K562 (cell line): ENCODE data around the gene PLEKHA5. TPM values are rescaled to one million over a fixed set of nuclear protein-coding genes. Genes with fewer than 3 reads are reported as not detected.

ENCODE experiments used
- AFF4 ChIP-seq: sonication (generic); formaldehyde crosslinking; IDR thresholded peaks from 2 replicates; pipeline ENCODE4 v1.8.0; 2023; ENCODE audit warnings: mild to moderate bottlenecking, missing genetic modification reagents
- CHD4 ChIP-seq: fragments of 200-600 bp; sonication (generic); IDR thresholded peaks from 3 replicates; pipeline ENCODE4 v1.6.1; 2012; ENCODE audit warnings: low read depth, mild to moderate bottlenecking, mixed read lengths, low read length, inconsistent platforms; ENCODE audit not compliant: insufficient read depth, insufficient replicate concordance, poor library complexity, severe bottlenecking
- ESRRB ChIP-seq: fragments of 250-450 bp; sonication (Bioruptor Pico); IDR thresholded peaks from 2 replicates; pipeline ENCODE4 v1.5.0; 2020; ENCODE audit warnings: mild to moderate bottlenecking, moderate library complexity, borderline replicate concordance
- KLF16 ChIP-seq: IDR thresholded peaks from 2 replicates; pipeline ENCODE4 v1.6.1; 2016; ENCODE audit warnings: antibody characterized with exemption
- MAFK ChIP-seq: IDR thresholded peaks from 2 replicates; pipeline ENCODE4 v1.6.1; 2011; ENCODE audit warnings: low read length, improper control_type of control experiment
- SAFB2 ChIP-seq: fragments of 200-400 bp; formaldehyde crosslinking; IDR thresholded peaks from 2 replicates; pipeline ENCODE4 v1.6.1; 2018; ENCODE audit warnings: borderline replicate concordance, low read length, low read depth, moderate library complexity; ENCODE audit not compliant: severe bottlenecking
- STAT6 ChIP-seq: sonication (generic); formaldehyde crosslinking; IDR thresholded peaks from 2 replicates; pipeline ENCODE4 v1.8.1; 2023; ENCODE audit warnings: mild to moderate bottlenecking, missing genetic modification reagents
- TEAD4 ChIP-seq, 2 experiments: sonication (generic) in 1 of 2; formaldehyde crosslinking in 1 of 2; IDR thresholded peaks; 2 replicates each; pipeline versions ENCODE4 v1.6.1 to v1.8.0; 2012 to 2022; ENCODE audit warnings: borderline replicate concordance in 1 of 2, inconsistent platforms in 1 of 2, low read length in 1 of 2, mild to moderate bottlenecking in 1 of 2, missing genetic modification reagents in 1 of 2
- ZNF449 ChIP-seq: fragments of 250-450 bp; sonication (Bioruptor Pico); IDR thresholded peaks from 2 replicates; pipeline ENCODE4 v1.8.0; 2022; ENCODE audit warnings: moderate library complexity, mild to moderate bottlenecking, inconsistent platforms
- ZNF644 ChIP-seq: fragments of 200-800 bp; sonication (Bioruptor generic); IDR thresholded peaks from 2 replicates; pipeline ENCODE4 v1.6.1; 2016; ENCODE audit warnings: low read depth, missing genetic modification characterization, missing compliant biosample characterization
- ZNF696 ChIP-seq: fragments of 250-450 bp; sonication (Bioruptor Pico); conservative IDR thresholded peaks from 2 replicates; pipeline ENCODE4 v1.4.0; 2020; ENCODE audit warnings: mild to moderate bottlenecking, moderate library complexity
- ZNF77 ChIP-seq: fragments of 250-450 bp; sonication (Bioruptor Pico); IDR thresholded peaks from 2 replicates; pipeline ENCODE4 v1.5.0; 2020
- polyA plus RNA-seq, 8 experiments: library from polyadenylated mRNA; depleted of rRNA in 4 of 8; stranded (reverse) in 5 of 8; unstranded in 3 of 8; fragments of >200 nt; fragmentation: Nextera tagmentation in 2 of 8; fragmentation: Illumina TruSeq in 1 of 8; extraction: Ambion mirVana in 2 of 8; extraction: Trizol in 1 of 8; gene quantifications; 2 replicates each; pipeline versions ENCODE4 v1.2.1 to v1.2.3, GENCODE V29; 2011 to 2014; ENCODE audit warnings: inconsistent platforms in 1 of 8, missing spikeins in 1 of 8
- total RNA-seq, 7 experiments: library from RNA; depleted of rRNA in 6 of 7; stranded (reverse); fragments of >200 nt in 6 of 7; fragmentation: Illumina TruSeq in 2 of 7; extraction: Trizol in 2 of 7; gene quantifications; 2 replicates each; pipeline versions ENCODE4 v1.2.1 to v1.2.3, GENCODE V29; 2011 to 2021; ENCODE audit warnings: low replicate concordance in 1 of 7

Gene PLEKHA5
- total and polyA plus RNA-seq, 9 of the 15 experiments (the other 6 are each of a cell fraction or from before 2014, with no cell fraction given): 7.2 to 26.2 (median 17.4) TPM

- TF ChIP-seq AFF4 (no peak), ZNF696 (CRISPR knock-in tag) (no peak), ZNF644 (no peak), TEAD4 (IDR thresholded peaks at IDR 0.05; ENCODE audit: low read length) (no peak), TEAD4 (CRISPR knock-in tag; IDR thresholded peaks at IDR 0.05; ENCODE audit: borderline replicate concordance) (no peak), ESRRB (CRISPR knock-in tag) (no peak), ZNF449 (no peak), CHD4 (no peak), MAFK (peak; percentile 96), ZNF77 (no peak), KLF16 (no peak), SAFB2 (no peak), STAT6 (CRISPR knock-in tag) (no peak)
Observed at GRCh38 chr12:19410629-19411185, 281.2 kb downstream of the PLEKHA5 start (continued).
